Measurements from ENCODE around the gene FBXO46. TPM values are rescaled to one million over a fixed set of nuclear protein-coding genes. Genes with fewer than 3 reads are reported as not detected.

FBXO46 gene
- total RNA-seq, 5 donors from 2014 or later (not counting 1 experiment from before 2014, with no cell fraction given) = 27.9 to 48.3 (median 38.0) TPM

DNA sequence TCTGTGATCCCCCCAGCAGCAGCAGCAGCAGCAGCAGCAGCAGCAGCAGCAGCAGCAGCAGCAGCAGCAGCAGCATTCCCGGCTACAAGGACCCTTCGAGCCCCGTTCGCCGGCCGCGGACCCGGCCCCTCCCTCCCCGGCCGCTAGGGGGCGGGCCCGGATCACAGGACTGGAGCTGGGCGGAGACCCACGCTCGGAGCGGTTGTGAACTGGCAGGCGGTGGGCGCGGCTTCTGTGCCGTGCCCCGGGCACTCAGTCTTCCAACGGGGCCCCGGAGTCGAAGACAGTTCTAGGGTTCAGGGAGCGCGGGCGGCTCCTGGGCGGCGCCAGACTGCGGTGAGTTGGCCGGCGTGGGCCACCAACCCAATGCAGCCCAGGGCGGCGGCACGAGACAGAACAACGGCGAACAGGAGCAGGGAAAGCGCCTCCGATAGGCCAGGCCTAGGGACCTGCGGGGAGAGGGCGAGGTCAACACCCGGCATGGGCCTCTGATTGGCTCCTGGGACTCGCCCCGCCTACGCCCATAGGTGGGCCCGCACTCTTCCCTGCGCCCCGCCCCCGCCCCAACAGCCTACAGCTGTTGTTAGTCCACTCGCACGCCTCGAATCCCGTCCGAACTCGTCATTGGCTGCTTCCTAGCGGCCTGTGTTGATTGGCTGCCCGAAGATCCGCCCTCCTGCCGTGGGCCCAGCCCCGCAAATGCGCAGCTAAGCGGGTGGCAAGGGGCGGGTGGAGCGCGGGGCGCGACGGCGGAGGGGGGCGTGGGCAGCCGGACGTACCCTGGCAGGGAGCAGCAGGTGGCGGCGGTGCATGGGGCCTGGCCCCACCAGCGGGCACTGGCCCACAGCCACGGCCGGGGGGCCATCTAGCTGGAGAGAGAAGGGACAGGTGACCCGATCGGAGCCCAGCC, 39.8 kb upstream of the FBXO46 start:
- Histone ChIP-seq H3K4me1 (ENCODE audit: control insufficient read depth in 1 of 2, extremely low read depth in 1 of 2, insufficient read depth in 2 of 2, low read length in 2 of 2) (peaks cover 2 to 35% of the 10 kb centered on the region in 2 experiments), H3K27me3 (replicated peaks in 1 of 2; ENCODE audit: control insufficient read depth in 2 of 2, extremely low read depth in 1 of 2, insufficient read depth in 2 of 2, low read length in 1 of 2) (peaks cover 0 to 38% of the 10 kb centered on the region in 2 experiments), H3K36me3 (ENCODE audit: control insufficient read depth in 2 of 2, extremely low read depth in 1 of 2, insufficient read depth in 1 of 2, low read length in 1 of 2) (no peaks in the 10 kb centered on the region), H3K9me3 (no peaks in the 10 kb centered on the region), H3K4me3 (ENCODE audit: control insufficient read depth in 1 of 2, extremely low read depth in 1 of 2, low read length in 1 of 2) (peak overlapping the region; percentile 83 to 85), H3K27ac (ENCODE audit: low read length) (peak overlapping the region; percentile 18)
- ChIA-PET CTCF (interaction anchor here (0.6 to 3.1 kb wide), 20 partner anchors 9 to 599 kb away, joined by 3 to 61 read pairs (median 5); partner anchors contain the start of genes DMPK (in 2 of the 2), DMWD (in 1 of the 2), FBXO46 (in 1 of the 2) and MYPOP (in 1 of the 2)), POLR2A (interaction anchor here (0.6 to 0.9 kb wide), 6 partner anchors 22 to 157 kb away, joined by 3 to 7 read pairs (median 4); partner anchors contain the start of gene DMWD (in 1 of the 2))
- Mint-ChIP-seq H3K36me3 (no peaks in the 10 kb centered on the region), H3K27me3 (peaks cover 4 to 11% of the 10 kb centered on the region in 2 donors), H3K4me1 (peaks cover 9 to 20% (median 11%) of the 10 kb centered on the region in 3 donors), H3K27ac (peak overlapping the region; percentile 76 to 86), H3K9me3 (no peaks in the 10 kb centered on the region), H3K4me3 (peak overlapping the region; percentile 81 to 90 (median 84))
- ATAC-seq (replicated peaks in 1 of 4) (peak; percentile 73 to 80 (median 76)), DNase-seq (peak; percentile 78 to 94 (median 88))
- 2% methylated on average over 79 of the region's 79 CpGs for WGBS (ENCODE audit: insufficient coverage)

DNA sequence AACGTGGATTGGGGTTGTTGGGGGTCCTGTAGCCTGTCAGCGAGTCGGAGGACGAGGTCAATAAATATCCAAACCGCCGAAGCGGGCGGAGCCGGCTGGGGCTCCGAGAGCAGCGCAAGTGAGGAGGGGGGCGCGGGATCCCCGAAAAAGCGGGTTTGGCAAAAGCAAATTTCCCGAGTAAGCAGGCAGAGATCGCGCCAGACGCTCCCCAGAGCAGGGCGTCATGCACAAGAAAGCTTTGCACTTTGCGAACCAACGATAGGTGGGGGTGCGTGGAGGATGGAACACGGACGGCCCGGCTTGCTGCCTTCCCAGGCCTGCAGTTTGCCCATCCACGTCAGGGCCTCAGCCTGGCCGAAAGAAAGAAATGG, 39.1 kb upstream of the FBXO46 start:
- Mint-ChIP-seq H3K4me3 (peak overlapping the region; percentile 81 to 90 (median 84)), H3K9me3 (no peaks in the 10 kb centered on the region), H3K36me3 (no peaks in the 10 kb centered on the region), H3K27ac (peak overlapping the region; percentile 76 to 86), H3K27me3 (peaks cover 7 to 15% of the 10 kb centered on the region in 2 donors), H3K4me1 (peaks cover 9 to 20% (median 11%) of the 10 kb centered on the region in 3 donors)
- Histone ChIP-seq H3K4me1 (ENCODE audit: control insufficient read depth in 1 of 2, extremely low read depth in 1 of 2, insufficient read depth in 2 of 2, low read length in 2 of 2) (peaks cover 2 to 35% of the 10 kb centered on the region in 2 experiments), H3K27me3 (replicated peaks in 1 of 2; ENCODE audit: control insufficient read depth in 2 of 2, extremely low read depth in 1 of 2, insufficient read depth in 2 of 2, low read length in 1 of 2) (peaks cover 0 to 44% of the 10 kb centered on the region in 2 experiments), H3K36me3 (ENCODE audit: control insufficient read depth in 2 of 2, extremely low read depth in 1 of 2, insufficient read depth in 1 of 2, low read length in 1 of 2) (no peaks in the 10 kb centered on the region), H3K4me3 (ENCODE audit: control insufficient read depth in 1 of 2, extremely low read depth in 1 of 2, low read length in 1 of 2) (peak overlapping the region; percentile 83 to 85), H3K9me3 (no peaks in the 10 kb centered on the region), H3K27ac (ENCODE audit: low read length) (peak overlapping the region; percentile 63)
- ATAC-seq (replicated peaks in 1 of 4) = peak; percentile 43 to 56 (median 46)
- ChIA-PET POLR2A (interaction anchor here (0.6 kb wide), 2 partner anchors 24 to 52 kb away, joined by 3 to 6 read pairs; no protein-coding TSS in a partner anchor), CTCF (interaction anchor here (0.6 to 3.1 kb wide), 20 partner anchors 9 to 246 kb away, joined by 3 to 61 read pairs (median 7); partner anchors contain the start of genes DMPK (in 1 of the 2), DMWD (in 1 of the 2), FBXO46 (in 1 of the 2) and MYPOP (in 1 of the 2))
- under 1% methylated on average over 28 of the region's 28 CpGs for WGBS (ENCODE audit: insufficient coverage)
- peak in 27 of 35 experiments; percentile 52 to 81 (median 65) for DNase-seq

DNA sequence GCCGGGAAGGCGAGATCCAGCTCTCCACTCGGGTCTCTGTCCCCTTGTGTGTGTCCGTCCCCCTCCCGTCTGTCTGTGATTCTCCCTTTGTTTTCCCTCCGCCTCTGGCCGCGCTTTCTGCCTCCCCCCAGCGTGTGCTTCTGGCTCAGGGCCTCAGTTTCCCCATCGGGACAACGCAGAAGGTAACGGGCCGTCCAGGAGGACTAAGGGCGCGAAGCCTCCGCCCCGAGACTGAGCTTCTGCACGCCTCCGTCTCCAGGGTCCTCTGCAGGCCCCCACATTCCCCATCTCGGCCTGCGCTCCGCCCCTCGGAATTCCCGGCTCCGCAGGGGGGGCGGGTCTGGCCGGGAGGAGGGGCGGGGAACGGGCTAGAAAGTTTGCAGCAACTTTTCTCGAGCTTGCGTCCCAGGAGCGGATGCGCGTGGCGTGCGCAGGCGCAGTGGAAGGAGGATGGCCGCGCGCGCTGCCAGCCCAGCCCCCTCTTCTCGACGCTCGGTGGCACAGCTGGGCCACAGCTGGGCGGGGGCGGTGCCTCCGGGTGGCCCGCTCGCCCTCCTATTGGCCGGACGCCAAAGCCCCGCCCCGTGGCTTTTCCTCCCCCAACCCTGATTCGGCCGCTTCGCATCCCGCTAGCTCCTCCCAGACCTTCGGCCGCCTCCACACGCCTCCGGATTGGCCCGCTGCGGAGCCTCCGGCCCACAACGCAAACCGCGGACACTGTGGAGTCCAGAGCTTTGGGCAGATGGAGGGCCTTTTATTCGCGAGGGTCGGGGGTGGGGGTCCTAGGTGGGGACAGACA, 38.5 kb upstream of the FBXO46 start, which contains the start of gene SIX5:
SIX5 (minus strand) TSS at position 269 of the 799 bp plus-strand sequence. CDS start 408 bp downstream, outside the sequence.
- Histone ChIP-seq H3K27me3 (replicated peaks in 1 of 2; ENCODE audit: control insufficient read depth in 2 of 2, extremely low read depth in 1 of 2, insufficient read depth in 2 of 2, low read length in 1 of 2) (peaks cover 0 to 50% of the 10 kb centered on the region in 2 experiments), H3K36me3 (ENCODE audit: control insufficient read depth in 2 of 2, extremely low read depth in 1 of 2, insufficient read depth in 1 of 2, low read length in 1 of 2) (no peaks in the 10 kb centered on the region), H3K4me3 (ENCODE audit: control insufficient read depth in 1 of 2, extremely low read depth in 1 of 2, low read length in 1 of 2) (peak within 1 kb of the TSS; percentile 83 to 85), H3K4me1 (ENCODE audit: control insufficient read depth in 1 of 2, extremely low read depth in 1 of 2, insufficient read depth in 2 of 2, low read length in 2 of 2) (peaks cover 2 to 35% of the 10 kb centered on the region in 2 experiments), H3K9me3 (no peaks in the 10 kb centered on the region), H3K27ac (ENCODE audit: low read length) (peak within 1 kb of the TSS; percentile 63)
- Mint-ChIP-seq H3K9me3 (no peaks in the 10 kb centered on the region), H3K27me3 (peaks cover 8 to 20% of the 10 kb centered on the region in 2 donors), H3K36me3 (no peaks in the 10 kb centered on the region), H3K4me3 (peak within 1 kb of the TSS; percentile 81 to 90 (median 84)), H3K4me1 (peaks cover 9 to 20% (median 11%) of the 10 kb centered on the region in 3 donors), H3K27ac (peak within 1 kb of the TSS; percentile 76 to 86)
- ChIA-PET CTCF (interaction anchor here (0.5 to 3.1 kb wide), 22 partner anchors 8 to 1071 kb away, joined by 3 to 61 read pairs (median 7); partner anchors contain the start of genes CCDC61 (in 1 of the 2), DMPK (in 1 of the 2), DMWD (in 1 of the 2) and MYPOP (in 1 of the 2)), POLR2A (interaction anchor here in 1 of 2 donors (0.6 kb wide), 1 partner anchor 25 kb away, joined by 6 read pairs; no protein-coding TSS in a partner anchor)
- under 1% methylated on average over 49 of the region's 70 CpGs for WGBS (ENCODE audit: insufficient coverage)
- ATAC-seq (replicated peaks in 1 of 4) (peak; percentile 64 to 71 (median 66)), DNase-seq (peak; percentile 73 to 97 (median 86))

GRCh38 chr19:45768655-45768983, 37.9 kb upstream of the FBXO46 start:
- CTCF ChIA-PET = interaction anchor here (0.8 to 3.1 kb wide), 9 partner anchors 10 to 226 kb away, joined by 3 to 61 read pairs (median 8); partner anchors contain the start of genes CCDC61 (in 1 of the 2) and QPCTL (in 1 of the 2)
- DNase-seq = peak in 15 of 35 experiments; percentile 13 to 66 (median 31)
- Histone ChIP-seq H3K9me3 (no peaks in the 10 kb centered on the region), H3K27ac (ENCODE audit: low read length) (peak overlapping the region; percentile 29), H3K36me3 (ENCODE audit: control insufficient read depth in 2 of 2, extremely low read depth in 1 of 2, insufficient read depth in 1 of 2, low read length in 1 of 2) (no peaks in the 10 kb centered on the region), H3K4me3 (ENCODE audit: control insufficient read depth in 1 of 2, extremely low read depth in 1 of 2, low read length in 1 of 2) (peak overlapping the region; percentile 83 to 85), H3K27me3 (replicated peaks in 1 of 2; ENCODE audit: control insufficient read depth in 2 of 2, extremely low read depth in 1 of 2, insufficient read depth in 2 of 2, low read length in 1 of 2) (peaks cover 0 to 56% of the 10 kb centered on the region in 2 experiments), H3K4me1 (ENCODE audit: control insufficient read depth in 1 of 2, extremely low read depth in 1 of 2, insufficient read depth in 2 of 2, low read length in 2 of 2) (peaks cover 2 to 35% of the 10 kb centered on the region in 2 experiments)
- POLR2A ChIA-PET = no interaction called here
- H3K36me3 Mint-ChIP-seq = no peaks in the 10 kb centered on the region
- WGBS (ENCODE audit: insufficient coverage) = 0% methylated on average over 8 of the region's 33 CpGs
- ATAC-seq (replicated peaks in 1 of 4) = no peak
- peaks cover 8 to 20% of the 10 kb centered on the region in 2 donors for H3K27me3 Mint-ChIP-seq
- no peaks in the 10 kb centered on the region for H3K9me3 Mint-ChIP-seq
- H3K27ac Mint-ChIP-seq = no peak overlapping the region
- H3K4me1 Mint-ChIP-seq = peaks cover 9 to 20% (median 11%) of the 10 kb centered on the region in 3 donors
- H3K4me3 Mint-ChIP-seq = peak overlapping the region; percentile 81 to 90 (median 84)

DNA sequence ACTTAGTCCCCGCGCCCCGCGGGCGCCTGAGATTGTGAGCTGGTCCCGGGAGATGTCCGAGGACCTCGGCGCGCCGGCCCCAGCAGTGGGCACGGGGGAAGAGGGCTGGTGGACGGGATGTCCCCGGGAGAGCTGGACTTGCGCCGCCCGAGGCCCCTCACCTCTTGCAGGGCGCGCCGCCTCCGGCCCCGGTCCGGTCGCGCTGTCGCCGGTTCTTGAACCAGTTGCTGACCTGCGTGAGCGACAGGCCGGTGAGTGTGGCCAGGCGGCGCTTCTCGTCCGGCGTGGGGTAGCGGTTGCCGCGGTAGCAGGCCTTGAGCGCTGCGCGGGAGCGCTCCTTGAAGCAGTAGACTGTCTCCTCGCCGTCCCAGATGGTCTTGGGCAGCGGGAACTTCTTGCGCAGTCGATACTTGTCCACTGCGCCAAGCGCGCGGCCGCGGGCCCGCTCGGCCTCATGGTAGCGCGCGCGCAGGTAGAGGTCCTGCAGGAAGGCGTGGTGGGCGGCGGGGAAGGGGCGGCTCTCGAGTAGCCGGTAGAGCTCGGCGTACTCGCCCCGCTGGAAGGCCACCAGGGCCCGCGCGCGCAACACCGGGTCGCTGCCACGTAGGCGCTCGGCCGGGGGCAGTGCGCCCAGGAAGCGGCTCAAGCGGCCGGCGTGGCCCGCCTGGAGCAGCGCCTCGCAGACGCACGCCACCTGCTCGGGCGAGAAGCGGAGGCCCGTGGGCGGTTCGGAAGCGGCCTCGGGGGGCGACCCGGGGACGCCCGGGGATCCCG, 37.4 kb upstream of the FBXO46 start:
- CTCF ChIA-PET = interaction anchor here in 1 of 2 donors (0.9 to 3.1 kb wide), 6 partner anchors 11 to 114 kb away, joined by 4 to 61 read pairs (median 8); partner anchors contain the start of gene QPCTL
- Mint-ChIP-seq H3K4me3 (peak overlapping the region; percentile 62 to 90 (median 74)), H3K4me1 (peaks cover 9 to 20% (median 11%) of the 10 kb centered on the region in 3 donors), H3K27ac (no peak overlapping the region), H3K36me3 (no peaks in the 10 kb centered on the region), H3K27me3 (peaks cover 8 to 20% of the 10 kb centered on the region in 2 donors), H3K9me3 (no peaks in the 10 kb centered on the region)
- DNase-seq = peak in 1 of 35 experiments; percentile 23
- Histone ChIP-seq H3K36me3 (ENCODE audit: control insufficient read depth in 2 of 2, extremely low read depth in 1 of 2, insufficient read depth in 1 of 2, low read length in 1 of 2) (no peaks in the 10 kb centered on the region), H3K9me3 (no peaks in the 10 kb centered on the region), H3K4me1 (ENCODE audit: control insufficient read depth in 1 of 2, extremely low read depth in 1 of 2, insufficient read depth in 2 of 2, low read length in 2 of 2) (peaks cover 2 to 35% of the 10 kb centered on the region in 2 experiments), H3K27ac (ENCODE audit: low read length) (no peak overlapping the region), H3K4me3 (ENCODE audit: control insufficient read depth in 1 of 2, extremely low read depth in 1 of 2, low read length in 1 of 2) (peak overlapping the region; percentile 34 to 54), H3K27me3 (replicated peaks in 1 of 2; ENCODE audit: control insufficient read depth in 2 of 2, extremely low read depth in 1 of 2, insufficient read depth in 2 of 2, low read length in 1 of 2) (peaks cover 0 to 61% of the 10 kb centered on the region in 2 experiments)
- WGBS (ENCODE audit: insufficient coverage) = 3% methylated on average over 99 of the region's 102 CpGs
- ATAC-seq (replicated peaks in 1 of 4) = no peak
- POLR2A ChIA-PET = no interaction called here

All from T-cell (primary cell).